ENCODE measurements around the gene ASCC1.
"Not testable (repeated sequence)": the region's sequence is repeated elsewhere in the genome, so short reads cannot be mapped to it uniquely, and the experiment has no call there.

ASCC1 gene

GRCh38 chr10:72167118-72167517, 49.0 kb downstream of the ASCC1 start:
- DNase-seq = no peak

GRCh38 chr10:72164617-72165016, 51.5 kb downstream of the ASCC1 start:
- DNase-seq = no peak

GRCh38 chr10:72162978-72163377, 53.1 kb downstream of the ASCC1 start:
- DNase-seq = no peak

- DNase-seq = no peak
Observed at GRCh38 chr10:72158176-72158575, 57.9 kb downstream of the ASCC1 start.

GRCh38 chr10:72156223-72156622, 59.9 kb downstream of the ASCC1 start:
- no peak for DNase-seq

GRCh38 chr10:72152286-72152685, 63.8 kb downstream of the ASCC1 start:
- no peak for DNase-seq

- DNase-seq = not testable (repeated sequence)
Observed at GRCh38 chr10:72150746-72151478, 65.2 kb downstream of the ASCC1 start.

- not testable (repeated sequence) for DNase-seq
Observed at GRCh38 chr10:72147324-72147584, 68.8 kb downstream of the ASCC1 start.

GRCh38 chr10:72146559-72147323, 69.3 kb downstream of the ASCC1 start:
- DNase-seq = no peak

- DNase-seq = no peak
Observed at GRCh38 chr10:72146071-72146470, 70.0 kb downstream of the ASCC1 start.

- no peak for DNase-seq
Observed at GRCh38 chr10:72145657-72146056, 70.4 kb downstream of the ASCC1 start.

GRCh38 chr10:72140850-72141249, 75.2 kb downstream of the ASCC1 start:
- DNase-seq = no peak

GRCh38 chr10:72140174-72140573, 75.9 kb downstream of the ASCC1 start:
- no peak for DNase-seq

GRCh38 chr10:72137583-72137982, 78.5 kb downstream of the ASCC1 start:
- DNase-seq = no peak

- not testable (repeated sequence) for DNase-seq
Observed at GRCh38 chr10:72136225-72136624, 79.9 kb downstream of the ASCC1 start.

- DNase-seq = no peak
Observed at GRCh38 chr10:72134785-72135767, 81.0 kb downstream of the ASCC1 start.

- no peak for DNase-seq
Observed at GRCh38 chr10:72133517-72133916, 82.6 kb downstream of the ASCC1 start.

- DNase-seq = no peak
Observed at GRCh38 chr10:72132854-72133253, 83.2 kb downstream of the ASCC1 start.

- no peak for DNase-seq
Observed at GRCh38 chr10:72127571-72127970, 88.5 kb downstream of the ASCC1 start.

GRCh38 chr10:72126872-72127232, 89.2 kb downstream of the ASCC1 start:
- no peak for DNase-seq

- no peak for DNase-seq
Observed at GRCh38 chr10:72126184-72126871, 89.7 kb downstream of the ASCC1 start.

- no peak for DNase-seq
Observed at GRCh38 chr10:72124989-72125388, 91.1 kb downstream of the ASCC1 start.

GRCh38 chr10:72124381-72124780, 91.7 kb downstream of the ASCC1 start:
- no peak for DNase-seq
